Endodermal cell (in vitro differentiated cells): ENCODE measurements around the gene TSHZ2. TPM values are rescaled to one million over a fixed set of nuclear protein-coding genes. Genes with fewer than 3 reads are reported as not detected.

ENCODE experiments used
- DNase-seq: peaks from one replicate; pipeline ENCODE4 v3.0.0-alpha.2; 2017
- H3K27ac ChIP-seq: 2 replicates; pipeline ENCODE4 v1.5.1; 2013; ENCODE audit warnings: mild to moderate bottlenecking, low read depth, low read length, moderate library complexity
- H3K27me3 ChIP-seq: 2 replicates; pipeline ENCODE4 v1.6.1; 2013; ENCODE audit warnings: mild to moderate bottlenecking, low read length, moderate library complexity; ENCODE audit not compliant: insufficient read depth, control insufficient read depth, poor library complexity, severe bottlenecking
- H3K36me3 ChIP-seq: 2 replicates; pipeline ENCODE4 v1.7.0; 2013; ENCODE audit warnings: mild to moderate bottlenecking, low read length, moderate library complexity; ENCODE audit not compliant: control insufficient read depth, insufficient read depth
- H3K4me1 ChIP-seq: one replicate; pipeline ENCODE4 v1.7.0; 2013; ENCODE audit warnings: low read length; ENCODE audit not compliant: control insufficient read depth, insufficient read depth
- H3K4me3 ChIP-seq: 2 replicates; pipeline ENCODE4 v1.5.1; 2013; ENCODE audit warnings: mild to moderate bottlenecking, low read length, moderate library complexity
- H3K9ac ChIP-seq: 2 replicates; pipeline ENCODE4 v1.6.1; 2013; ENCODE audit warnings: mild to moderate bottlenecking, low read length, moderate library complexity; ENCODE audit not compliant: poor library complexity, severe bottlenecking; ENCODE audit errors: extremely low read depth
- H3K9me3 ChIP-seq: 2 replicates; pipeline ENCODE4 v1.6.1; 2013; ENCODE audit warnings: mild to moderate bottlenecking, low read length, moderate library complexity; ENCODE audit not compliant: control insufficient read depth
- H3K27ac Mint-ChIP-seq: 2 replicates; pipeline ENCODE4 v1.8.0; 2020; ENCODE audit warnings: mixed read lengths
- H3K27me3 Mint-ChIP-seq: 2 replicates; pipeline ENCODE4 v1.8.0; 2021; ENCODE audit warnings: mild to moderate bottlenecking, mixed read lengths; ENCODE audit not compliant: insufficient read depth
- H3K36me3 Mint-ChIP-seq: 2 replicates; pipeline ENCODE4 v1.8.0; 2020; ENCODE audit warnings: low read depth, mixed read lengths
- H3K4me1 Mint-ChIP-seq: 2 replicates; pipeline ENCODE4 v1.8.0; 2020; ENCODE audit warnings: mixed read lengths
- H3K4me3 Mint-ChIP-seq: 2 replicates; pipeline ENCODE4 v1.8.0; 2020; ENCODE audit warnings: mild to moderate bottlenecking, moderate library complexity, mixed read lengths
- H3K9me3 Mint-ChIP-seq: 2 replicates; pipeline ENCODE4 v1.8.0; 2020; ENCODE audit warnings: mild to moderate bottlenecking, mixed read lengths
- WGBS, 2 experiments: methylation state at CpG; one replicate each; pipeline versions ENCODE4 v1.1.5 to v1.1.7; 2013; ENCODE audit warnings: missing lambda C conversion rate in 2 of 2, mixed read lengths in 1 of 2; ENCODE audit not compliant: insufficient coverage in 1 of 2, insufficient read length in 1 of 2; 5-methylcytosine and 5-hydroxymethylcytosine counted together
- total RNA-seq, 2 donors: library from RNA; stranded (reverse); fragmentation: NEBNext Ultra II Directional in 1 of 2; extraction: Animal tissue kit (Norgen Biotek cat#: 25700) in 1 of 2; gene quantifications; 2 replicates in 1 of 2; 3 replicates in 1 of 2; pipeline ENCODE4 v1.2.1, GENCODE V29; 2021
- TF ChIP-seq, protein P1 (sequence below): fragments of 200-600 bp; sonication (generic); conservative IDR thresholded peaks from 2 replicates; pipeline ENCODE4 v1.5.0; 2021; ENCODE audit warnings: antibody characterized with exemption, mild to moderate bottlenecking

TSHZ2 gene
- total RNA-seq, 2 donors from 2014 or later, result 0.07 to 0.31 TPM

GRCh38 chr20:53171065-53171464 is 198.9 kb downstream of the TSHZ2 start:
- TF ChIP-seq, protein P1, sequence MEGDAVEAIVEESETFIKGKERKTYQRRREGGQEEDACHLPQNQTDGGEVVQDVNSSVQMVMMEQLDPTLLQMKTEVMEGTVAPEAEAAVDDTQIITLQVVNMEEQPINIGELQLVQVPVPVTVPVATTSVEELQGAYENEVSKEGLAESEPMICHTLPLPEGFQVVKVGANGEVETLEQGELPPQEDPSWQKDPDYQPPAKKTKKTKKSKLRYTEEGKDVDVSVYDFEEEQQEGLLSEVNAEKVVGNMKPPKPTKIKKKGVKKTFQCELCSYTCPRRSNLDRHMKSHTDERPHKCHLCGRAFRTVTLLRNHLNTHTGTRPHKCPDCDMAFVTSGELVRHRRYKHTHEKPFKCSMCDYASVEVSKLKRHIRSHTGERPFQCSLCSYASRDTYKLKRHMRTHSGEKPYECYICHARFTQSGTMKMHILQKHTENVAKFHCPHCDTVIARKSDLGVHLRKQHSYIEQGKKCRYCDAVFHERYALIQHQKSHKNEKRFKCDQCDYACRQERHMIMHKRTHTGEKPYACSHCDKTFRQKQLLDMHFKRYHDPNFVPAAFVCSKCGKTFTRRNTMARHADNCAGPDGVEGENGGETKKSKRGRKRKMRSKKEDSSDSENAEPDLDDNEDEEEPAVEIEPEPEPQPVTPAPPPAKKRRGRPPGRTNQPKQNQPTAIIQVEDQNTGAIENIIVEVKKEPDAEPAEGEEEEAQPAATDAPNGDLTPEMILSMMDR, result no peak
- 81 to 88% methylated on average over 6 of the region's 6 CpGs for WGBS, 2 experiments
- Mint-ChIP-seq H3K4me3 (no peak overlapping the region), H3K9me3 (no peaks in the 10 kb centered on the region), H3K27me3 (peaks cover 3% of the 10 kb centered on the region), H3K36me3 (no peaks in the 10 kb centered on the region), H3K27ac (no peak overlapping the region), H3K4me1 (no peaks in the 10 kb centered on the region)
- Histone ChIP-seq H3K27ac (no peak overlapping the region), H3K4me3 (no peak overlapping the region), H3K9ac (no peak overlapping the region), H3K27me3 (peaks cover 6% of the 10 kb centered on the region), H3K4me1 (no peaks in the 10 kb centered on the region), H3K36me3 (no peaks in the 10 kb centered on the region), H3K9me3 (no peaks in the 10 kb centered on the region)
- DNase-seq, result no peak

- Mint-ChIP-seq H3K4me3 (no peak overlapping the region), H3K36me3 (no peaks in the 10 kb centered on the region), H3K9me3 (no peaks in the 10 kb centered on the region), H3K4me1 (no peaks in the 10 kb centered on the region), H3K27ac (no peak overlapping the region), H3K27me3 (no peaks in the 10 kb centered on the region)
- Histone ChIP-seq H3K36me3 (no peaks in the 10 kb centered on the region), H3K4me1 (no peaks in the 10 kb centered on the region), H3K27me3 (no peaks in the 10 kb centered on the region), H3K9ac (no peak overlapping the region), H3K27ac (no peak overlapping the region), H3K9me3 (no peaks in the 10 kb centered on the region), H3K4me3 (no peak overlapping the region)
- 82 to 86% methylated on average over 2 to 3 of the region's 3 CpGs for WGBS, 2 experiments
- no peak for DNase-seq
- TF ChIP-seq, protein P1, result no peak
These were observed 202.3 kb downstream of the TSHZ2 start for GRCh38 chr20:53174454-53174853.

GRCh38 chr20:53175135-53175780 is 203.1 kb downstream of the TSHZ2 start:
- Mint-ChIP-seq H3K9me3 (no peaks in the 10 kb centered on the region), H3K27me3 (no peaks in the 10 kb centered on the region), H3K4me3 (no peak overlapping the region), H3K4me1 (no peaks in the 10 kb centered on the region), H3K27ac (no peak overlapping the region), H3K36me3 (no peaks in the 10 kb centered on the region)
- Histone ChIP-seq H3K27ac (no peak overlapping the region), H3K36me3 (no peaks in the 10 kb centered on the region), H3K9me3 (no peaks in the 10 kb centered on the region), H3K4me1 (no peaks in the 10 kb centered on the region), H3K4me3 (no peak overlapping the region), H3K9ac (no peak overlapping the region), H3K27me3 (no peaks in the 10 kb centered on the region)
- WGBS, 2 experiments, result 82 to 88% methylated on average over 7 to 12 of the region's 12 CpGs
- no peak for DNase-seq
- TF ChIP-seq, protein P1, result no peak
